ENCODE measurements around the gene ADARB2. TPM values are rescaled to one million over a fixed set of nuclear protein-coding genes. Genes with fewer than 3 reads are reported as not detected.
"Not testable (repeated sequence)": the region's sequence is repeated elsewhere in the genome, so short reads cannot be mapped to it uniquely, and the experiment has no call there.

ADARB2 gene
- total RNA-seq, 1 experiment from 2014 or later: not detected

GRCh38 chr10:1346201-1346600 is 391.1 kb downstream of the ADARB2 start:
- DNase-seq (ENCODE audit: low spot score): no peak
- in situ Hi-C loops (cut with HindIII; ENCODE audit: low sequenced_read_pairs): no loop called here

- DNase-seq (ENCODE audit: low spot score): peak; percentile 5
- in situ Hi-C loops (cut with HindIII; ENCODE audit: low sequenced_read_pairs): no loop called here
Measured at GRCh38 chr10:1345368-1345767, 392.0 kb downstream of the ADARB2 start.

- in situ Hi-C loops (cut with HindIII; ENCODE audit: low sequenced_read_pairs): no loop called here
- no peak for DNase-seq (ENCODE audit: low spot score)
Measured at GRCh38 chr10:1344846-1345245, 392.5 kb downstream of the ADARB2 start.

GRCh38 chr10:1344408-1344807 is 392.9 kb downstream of the ADARB2 start:
- in situ Hi-C loops (cut with HindIII; ENCODE audit: low sequenced_read_pairs): no loop called here
- DNase-seq (ENCODE audit: low spot score): no peak

GRCh38 chr10:1343176-1343575 is 394.1 kb downstream of the ADARB2 start:
- in situ Hi-C loops (cut with HindIII; ENCODE audit: low sequenced_read_pairs): no loop called here
- DNase-seq (ENCODE audit: low spot score): no peak

GRCh38 chr10:1341052-1341451 is 396.3 kb downstream of the ADARB2 start:
- in situ Hi-C loops (cut with HindIII; ENCODE audit: low sequenced_read_pairs); DNase-seq (ENCODE audit: low spot score): not testable (repeated sequence)

GRCh38 chr10:1339396-1339795 is 397.9 kb downstream of the ADARB2 start:
- DNase-seq (ENCODE audit: low spot score): no peak
- in situ Hi-C loops (cut with HindIII; ENCODE audit: low sequenced_read_pairs): no loop called here

GRCh38 chr10:1335642-1336041 is 401.7 kb downstream of the ADARB2 start:
- DNase-seq (ENCODE audit: low spot score): no peak
- in situ Hi-C loops (cut with HindIII; ENCODE audit: low sequenced_read_pairs): no loop called here

- DNase-seq (ENCODE audit: low spot score): no peak
- in situ Hi-C loops (cut with HindIII; ENCODE audit: low sequenced_read_pairs): no loop called here
Measured at GRCh38 chr10:1333981-1334380, 403.3 kb downstream of the ADARB2 start.

- no peak for DNase-seq (ENCODE audit: low spot score)
- in situ Hi-C loops (cut with HindIII; ENCODE audit: low sequenced_read_pairs): no loop called here
Measured at GRCh38 chr10:1331560-1331959, 405.8 kb downstream of the ADARB2 start.

GRCh38 chr10:1329622-1330021 is 407.7 kb downstream of the ADARB2 start:
- no peak for DNase-seq (ENCODE audit: low spot score)
- in situ Hi-C loops (cut with HindIII; ENCODE audit: low sequenced_read_pairs): no loop called here

GRCh38 chr10:1328981-1329614 is 408.2 kb downstream of the ADARB2 start:
- DNase-seq (ENCODE audit: low spot score): no peak
- in situ Hi-C loops (cut with HindIII; ENCODE audit: low sequenced_read_pairs): no loop called here

GRCh38 chr10:1328161-1328823 is 409.0 kb downstream of the ADARB2 start:
- in situ Hi-C loops (cut with HindIII; ENCODE audit: low sequenced_read_pairs): no loop called here
- no peak for DNase-seq (ENCODE audit: low spot score)

GRCh38 chr10:1327759-1328158 is 409.6 kb downstream of the ADARB2 start:
- no peak for DNase-seq (ENCODE audit: low spot score)
- in situ Hi-C loops (cut with HindIII; ENCODE audit: low sequenced_read_pairs): no loop called here

GRCh38 chr10:1326514-1326913 is 410.8 kb downstream of the ADARB2 start:
- DNase-seq (ENCODE audit: low spot score); in situ Hi-C loops (cut with HindIII; ENCODE audit: low sequenced_read_pairs): not testable (repeated sequence)

GRCh38 chr10:1324903-1325302 is 412.4 kb downstream of the ADARB2 start:
- in situ Hi-C loops (cut with HindIII; ENCODE audit: low sequenced_read_pairs): no loop called here
- no peak for DNase-seq (ENCODE audit: low spot score)

- DNase-seq (ENCODE audit: low spot score): no peak
- in situ Hi-C loops (cut with HindIII; ENCODE audit: low sequenced_read_pairs): no loop called here
Measured at GRCh38 chr10:1323951-1324350, 413.4 kb downstream of the ADARB2 start.

GRCh38 chr10:1320739-1321320 is 416.5 kb downstream of the ADARB2 start:
- in situ Hi-C loops (cut with HindIII; ENCODE audit: low sequenced_read_pairs): no loop called here
- DNase-seq (ENCODE audit: low spot score): no peak

GRCh38 chr10:1316809-1317143 is 420.5 kb downstream of the ADARB2 start:
- DNase-seq (ENCODE audit: low spot score): no peak
- in situ Hi-C loops (cut with HindIII; ENCODE audit: low sequenced_read_pairs): no loop called here

GRCh38 chr10:1316121-1316808 is 421.1 kb downstream of the ADARB2 start:
- in situ Hi-C loops (cut with HindIII; ENCODE audit: low sequenced_read_pairs): no loop called here
- peak; percentile 63 for DNase-seq (ENCODE audit: low spot score)
